Stimulated activated CD4-positive, alpha-beta T cell treated with anti-CD3 and anti-CD28 coated beads, Interleukin-1b, Interleukin-23, amount 100 ng/mL, for 4 hours (primary cell): ENCODE results near the gene FN3K.

ENCODE experiments used
- DNase-seq, 2 donors: peaks; one replicate each; pipeline ENCODE4 v3.0.0-alpha.2; 2020; ENCODE audit warnings: low read depth in 2 of 2

Gene FN3K

GRCh38 chr17:82795615-82796014 is 60.2 kb downstream of the FN3K start:
- DNase-seq, result no peak

DNA sequence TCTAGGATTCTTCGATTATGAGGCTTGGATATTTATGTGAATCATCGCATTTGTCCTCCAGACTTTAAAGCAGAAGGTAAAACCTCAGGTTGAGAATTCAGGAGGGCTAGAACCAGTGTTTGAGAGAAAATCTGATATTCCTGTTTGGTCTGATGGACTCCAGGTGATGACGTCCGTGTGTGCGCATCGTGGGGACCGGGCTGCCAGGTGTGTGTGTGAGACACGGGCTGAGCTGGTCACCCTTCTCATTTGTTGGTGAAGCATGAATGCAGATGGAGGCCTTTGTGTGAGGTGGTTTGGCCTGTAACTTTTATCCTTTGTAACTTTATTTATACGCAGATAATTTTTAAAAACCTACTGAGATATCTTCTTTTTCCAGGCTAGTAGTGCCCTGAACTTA is 61.6 kb downstream of the FN3K start:
- no peak for DNase-seq

GRCh38 chr17:82798752-82799151 is 63.3 kb downstream of the FN3K start:
- no peak for DNase-seq

DNA sequence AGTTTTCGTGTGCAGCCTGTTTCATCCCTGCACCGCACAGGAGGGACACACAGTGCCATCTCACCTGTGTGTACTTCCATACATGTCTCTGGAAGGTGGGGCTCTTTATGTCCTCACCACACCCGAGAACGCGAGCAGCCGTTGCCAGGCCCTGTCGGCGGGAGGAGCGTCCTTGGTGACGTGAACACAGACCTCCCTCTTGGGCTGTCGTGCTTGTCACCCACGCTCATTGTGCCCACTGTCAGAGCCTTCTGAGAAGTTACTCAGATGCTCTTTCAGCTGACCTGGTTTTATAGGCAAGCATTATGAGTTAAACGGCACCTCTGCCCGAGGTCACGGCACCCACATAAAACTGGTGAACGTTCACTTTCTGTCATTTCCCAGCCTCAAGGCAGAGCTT is 64.2 kb downstream of the FN3K start:
- DNase-seq, result no peak
